ENCODE results near the gene POLR2H.
A peak's percentile ranks its signal among the peaks of the same experiment; 100 is the strongest.

The POLR2H gene

GRCh38 chr3:184325269-184325668, 36.2 kb upstream of the POLR2H start:
- ChIA-PET CTCF (no interaction called here), POLR2A (interaction anchor here (0.6 kb wide), 1 partner anchor 22 kb away, joined by 3 read pairs; no protein-coding TSS in a partner anchor)
- DNase-seq (ENCODE audit: low read depth, low spot score), result no peak
- no peak overlapping the region for H3K4me3 ChIP-seq (ENCODE audit: low read depth, low read length)
- no peak for TF ChIP-seq CTCF (IDR thresholded peaks at IDR 0.05; ENCODE audit: insufficient read depth, low read length, missing control alignments)

DNA sequence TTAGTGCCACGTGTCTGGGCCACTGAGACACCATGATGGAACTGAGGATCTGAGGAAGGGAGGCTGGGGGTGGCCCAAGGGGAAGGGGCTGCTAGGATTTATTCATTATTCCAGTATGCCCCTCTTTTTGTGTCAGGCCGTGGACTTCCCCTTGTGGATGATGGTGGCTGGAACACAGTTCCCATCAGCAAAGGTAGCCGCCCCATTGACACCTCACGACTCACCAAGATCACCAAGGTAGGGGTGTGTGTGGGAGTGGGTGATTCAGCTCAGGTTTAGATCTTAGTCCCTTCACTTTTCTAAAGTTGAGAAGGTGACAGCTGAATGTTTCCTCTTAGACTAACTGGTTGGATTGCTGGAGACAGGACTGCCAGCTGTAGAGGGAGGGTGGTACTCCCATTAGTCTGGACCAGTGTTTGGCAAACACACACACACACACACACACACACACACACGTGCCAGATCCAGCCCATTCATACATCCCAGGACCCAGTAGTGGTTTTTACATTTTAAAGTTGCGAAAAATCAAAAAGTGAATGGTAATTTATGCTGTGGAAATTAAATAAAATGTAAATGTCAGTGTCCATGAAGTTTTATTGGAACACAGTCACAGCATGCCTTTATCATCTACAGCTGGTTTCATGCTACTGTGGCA, 35.7 kb upstream of the POLR2H start:
- ChIA-PET CTCF (interaction anchor here (1.5 kb wide), 1 partner anchor 27 kb away, joined by 3 read pairs; no protein-coding TSS in a partner anchor), POLR2A (no interaction called here)
- H3K4me3 ChIP-seq (ENCODE audit: low read depth, low read length), result no peak overlapping the region
- TF ChIP-seq CTCF (IDR thresholded peaks at IDR 0.05; ENCODE audit: insufficient read depth, low read length, missing control alignments), result no peak
- no peak for DNase-seq (ENCODE audit: low read depth, low spot score)

DNA sequence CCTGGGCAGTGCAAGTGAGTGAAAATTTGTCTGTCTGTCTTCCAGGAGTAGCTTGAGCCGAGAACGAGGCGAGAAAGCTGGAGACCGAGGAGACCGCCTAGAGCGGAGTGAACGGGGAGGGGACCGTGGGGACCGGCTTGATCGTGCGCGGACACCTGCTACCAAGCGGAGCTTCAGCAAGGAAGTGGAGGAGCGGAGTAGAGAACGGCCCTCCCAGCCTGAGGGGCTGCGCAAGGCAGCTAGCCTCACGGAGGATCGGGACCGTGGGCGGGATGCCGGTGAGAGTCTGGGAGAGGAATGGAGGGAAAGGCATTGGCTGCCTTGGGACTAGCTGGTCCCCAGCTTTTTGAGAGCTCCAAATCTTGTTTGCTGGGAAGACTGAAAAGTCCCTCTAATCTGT, 34.3 kb upstream of the POLR2H start:
- no peak overlapping the region for H3K4me3 ChIP-seq (ENCODE audit: low read depth, low read length)
- CTCF ChIA-PET, result interaction anchor here (0.9 to 1.5 kb wide), 2 partner anchors 12 to 26 kb away, joined by 3 read pairs; no protein-coding TSS in a partner anchor
- POLR2A ChIA-PET, result interaction anchor here (1.3 kb wide), 1 partner anchor 10 kb away, joined by 4 read pairs; no protein-coding TSS in a partner anchor
- TF ChIP-seq CTCF (IDR thresholded peaks at IDR 0.05; ENCODE audit: insufficient read depth, low read length, missing control alignments), result no peak
- no peak for DNase-seq (ENCODE audit: low read depth, low spot score)

DNA sequence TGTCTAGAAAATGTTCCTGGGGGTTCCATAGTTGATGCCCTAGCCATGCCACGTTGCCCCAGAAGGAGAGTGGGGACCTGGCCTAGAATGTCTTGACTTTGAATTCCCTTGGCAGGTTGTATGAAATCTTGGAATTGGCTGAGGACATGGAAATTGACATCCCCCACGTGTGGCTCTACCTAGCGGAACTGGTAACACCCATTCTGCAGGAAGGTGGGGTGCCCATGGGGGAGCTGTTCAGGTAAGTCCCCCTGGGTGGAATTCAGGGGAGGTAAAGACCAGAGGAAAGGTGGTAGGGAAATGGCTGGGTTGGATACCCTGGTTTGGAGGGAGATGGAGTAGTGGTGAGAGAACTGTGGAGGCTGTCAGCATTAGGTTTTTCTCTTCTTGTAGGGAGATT, 33.0 kb upstream of the POLR2H start:
- ChIA-PET CTCF (interaction anchor here (0.6 to 1.0 kb wide), 2 partner anchors 8 to 185 kb away, joined by 3 read pairs; no protein-coding TSS in a partner anchor), POLR2A (interaction anchor here (1.7 kb wide), 1 partner anchor 8 kb away, joined by 5 read pairs; no protein-coding TSS in a partner anchor)
- H3K4me3 ChIP-seq (ENCODE audit: low read depth, low read length), result no peak overlapping the region
- no peak for DNase-seq (ENCODE audit: low read depth, low spot score)
- no peak for TF ChIP-seq CTCF (IDR thresholded peaks at IDR 0.05; ENCODE audit: insufficient read depth, low read length, missing control alignments)

GRCh38 chr3:184332370-184333090, 29.0 kb upstream of the POLR2H start:
- CTCF ChIA-PET, result no interaction called here
- no peak overlapping the region for H3K4me3 ChIP-seq (ENCODE audit: low read depth, low read length)
- POLR2A ChIA-PET, result interaction anchor here (0.5 to 0.6 kb wide), 2 partner anchors 18 kb away, joined by 3 to 4 read pairs; no protein-coding TSS in a partner anchor
- peak; percentile 74 for DNase-seq (ENCODE audit: low read depth, low spot score)
- no peak for TF ChIP-seq CTCF (IDR thresholded peaks at IDR 0.05; ENCODE audit: insufficient read depth, low read length, missing control alignments)

GRCh38 chr3:184333190-184333589, 28.3 kb upstream of the POLR2H start:
- POLR2A ChIA-PET, result interaction anchor here (0.6 to 1.0 kb wide), 2 partner anchors 13 to 18 kb away, joined by 3 read pairs; no protein-coding TSS in a partner anchor
- no peak for TF ChIP-seq CTCF (IDR thresholded peaks at IDR 0.05; ENCODE audit: insufficient read depth, low read length, missing control alignments)
- no peak for DNase-seq (ENCODE audit: low read depth, low spot score)
- H3K4me3 ChIP-seq (ENCODE audit: low read depth, low read length), result no peak overlapping the region
- CTCF ChIA-PET, result no interaction called here
